ENCODE results near the gene INPP5F. TPM values are rescaled to one million over a fixed set of nuclear protein-coding genes. Genes with fewer than 3 reads are reported as not detected.

The INPP5F gene
- total and polyA plus RNA-seq, 9 of the 15 experiments (the other 6 are each of a cell fraction or from before 2014, with no cell fraction given), result 1.6 to 7.3 (median 6.0) TPM

- Histone ChIP-seq H3K4me2 (ENCODE audit: insufficient read depth, low read length) (no peak overlapping the region), H3K9ac (ENCODE audit: insufficient read depth in 1 of 2, low read depth in 2 of 2, low read length in 2 of 2) (no peak overlapping the region)
- BruUV-seq (replicated peaks), result no TSS peak
Observed at GRCh38 chr10:119680650-119681081, 45.2 kb upstream of the INPP5F start.

GRCh38 chr10:119686465-119687191, 39.2 kb upstream of the INPP5F start:
- ChIA-PET POLR2A (interaction anchor here (0.8 to 1.5 kb wide), 3 partner anchors 11 to 206 kb away, joined by 3 read pairs; partner anchors contain the start of gene SEC23IP), CTCF (ENCODE audit: low intra/inter-chr PET ratio) (interaction anchor here (0.7 to 1.6 kb wide), 3 partner anchors 77 to 232 kb away, joined by 3 to 6 read pairs (median 4); no protein-coding TSS in a partner anchor)
- FAIRE-seq (peak; percentile 83), ATAC-seq (peak; percentile 90), DNase-seq (ENCODE audit: extremely low read depth in 1 of 4, low spot score in 3 of 4) (peak; percentile 61 to 83 (median 66))
- no peak overlapping the region for H3K9ac ChIP-seq (ENCODE audit: insufficient read depth in 1 of 2, low read depth in 2 of 2, low read length in 2 of 2)
- peak overlapping the region; percentile 51 for H3K4me2 ChIP-seq (ENCODE audit: insufficient read depth, low read length)
- H4K20me1 ChIP-seq (replicated peaks; ENCODE audit: control insufficient read depth, insufficient read depth, low read length), result no peaks in the 10 kb centered on the region
- H3K4me1 ChIP-seq (replicated peaks in 1 of 2; ENCODE audit: control insufficient read depth in 2 of 2, insufficient read depth in 2 of 2, low read length in 2 of 2), result peaks cover 9 to 10% of the 10 kb centered on the region in 2 experiments; a peak in 4 of 5 replicates
- 21% methylated on average over 24 of the region's 24 CpGs for WGBS (ENCODE audit: insufficient coverage, low coverage, missing lambda C conversion rate)
- H2AFZ ChIP-seq (ENCODE audit: low read depth, low read length), result peak overlapping the region; percentile 89
- no peaks in the 10 kb centered on the region for H3K27me3 ChIP-seq (ENCODE audit: control insufficient read depth in 2 of 2, insufficient read depth in 2 of 2, low read length in 2 of 2)
- in situ Hi-C loops (cut with MboI), result loop anchor here (5.0 kb wide), 1 partner anchor 171 kb away; no protein-coding TSS in a partner anchor
- no peaks in the 10 kb centered on the region for H3K79me2 ChIP-seq (ENCODE audit: control insufficient read depth, insufficient read depth, low read length)
- BruUV-seq (replicated peaks), result no TSS peak
- H3K36me3 ChIP-seq (ENCODE audit: control insufficient read depth, insufficient read depth, low read length), result no peaks in the 10 kb centered on the region
- intact Hi-C loops (cut with micrococcal nuclease), result loop anchor here (2.0 to 5.0 kb wide), 5 partner anchors 41 to 651 kb away; partner anchors contain the start of gene INPP5F
- H3K27ac ChIP-seq (ENCODE audit: extremely low read depth, low read depth, low read length), result no peak overlapping the region
- H3K4me3 ChIP-seq, result no peak overlapping the region
- no peaks in the 10 kb centered on the region for H3K9me1 ChIP-seq (ENCODE audit: control insufficient read depth, insufficient read depth, low read length)
- no peaks in the 10 kb centered on the region for H3K9me3 ChIP-seq (replicated peaks; ENCODE audit: control insufficient read depth, insufficient read depth, low read depth, low read length)
- TF ChIP-seq NRF1 (conservative IDR thresholded peaks at IDR 0.05 in 1 of 2, IDR thresholded peaks at IDR 0.05 in 1 of 2), result peak; percentile 51 to 70
- no peak for TF ChIP-seq ZNF655 (CRISPR knock-in tag; IDR thresholded peaks at IDR 0.05)
- no peak for TF ChIP-seq PBX2 (CRISPR knock-in tag; IDR thresholded peaks at IDR 0.05; ENCODE audit: low read depth)
- peak; percentile 21; the same call in 1 of the 2 replicates for TF ChIP-seq PBX2 (tag; conservative IDR thresholded peaks at IDR 0.05; ENCODE audit: low read depth)
- TF ChIP-seq SMC3 (conservative IDR thresholded peaks at IDR 0.05; ENCODE audit: insufficient read depth, low read depth, low read length), result peak; percentile 58
- TF ChIP-seq SIRT6 (IDR thresholded peaks at IDR 0.05; ENCODE audit: low read depth, low read length), result no peak
- peak; percentile 77 to 82 for TF ChIP-seq RAD21 (CRISPR knock-in tag; conservative IDR thresholded peaks at IDR 0.05 in 1 of 2, IDR thresholded peaks at IDR 0.05 in 1 of 2)

More at GRCh38 chr10:119680650-119681081, 45.2 kb upstream of the INPP5F start:
- ChIA-PET CTCF (ENCODE audit: low intra/inter-chr PET ratio) (no interaction called here), POLR2A (no interaction called here)
- Histone ChIP-seq H3K27ac (ENCODE audit: extremely low read depth, low read depth, low read length) (no peak overlapping the region), H2AFZ (ENCODE audit: low read depth, low read length) (no peak overlapping the region), H3K4me3 (no peak overlapping the region), H3K79me2 (ENCODE audit: control insufficient read depth, insufficient read depth, low read length) (no peaks in the 10 kb centered on the region), H3K4me1 (replicated peaks in 1 of 2; ENCODE audit: control insufficient read depth in 2 of 2, insufficient read depth in 2 of 2, low read length in 2 of 2) (no peaks in the 10 kb centered on the region; a peak in 2 of 5 replicates), H3K36me3 (ENCODE audit: control insufficient read depth, insufficient read depth, low read length) (peaks cover 17% of the 10 kb centered on the region; the same call in 1 of the 3 replicates), H4K20me1 (replicated peaks; ENCODE audit: control insufficient read depth, insufficient read depth, low read length) (no peaks in the 10 kb centered on the region), H3K9me3 (replicated peaks; ENCODE audit: control insufficient read depth, insufficient read depth, low read depth, low read length) (no peaks in the 10 kb centered on the region), H3K27me3 (ENCODE audit: control insufficient read depth in 2 of 2, insufficient read depth in 2 of 2, low read length in 2 of 2) (no peaks in the 10 kb centered on the region), H3K9me1 (ENCODE audit: control insufficient read depth, insufficient read depth, low read length) (peaks cover 2% of the 10 kb centered on the region)
- WGBS (ENCODE audit: insufficient coverage, low coverage, missing lambda C conversion rate), result 36% methylated on average over 9 of the region's 9 CpGs
- no peak for FAIRE-seq
- in situ Hi-C loops (cut with MboI), result no loop called here
- no peak for ATAC-seq
- DNase-seq (ENCODE audit: extremely low read depth in 1 of 4, low spot score in 3 of 4), result no peak
- intact Hi-C loops (cut with micrococcal nuclease), result no loop called here
- TF ChIP-seq, protein P1, sequence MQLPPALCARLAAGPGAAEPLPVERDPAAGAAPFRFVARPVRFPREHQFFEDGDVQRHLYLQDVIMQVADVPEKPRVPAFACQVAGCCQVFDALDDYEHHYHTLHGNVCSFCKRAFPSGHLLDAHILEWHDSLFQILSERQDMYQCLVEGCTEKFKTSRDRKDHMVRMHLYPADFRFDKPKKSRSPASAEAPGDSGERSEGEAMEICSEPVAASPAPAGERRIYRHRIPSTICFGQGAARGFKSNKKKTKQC (CRISPR knock-in tag; IDR thresholded peaks at IDR 0.05), result no peak
- TF ChIP-seq ZNF217 (CRISPR knock-in tag; IDR thresholded peaks at IDR 0.05), result no peak

Data from K562 (cell line).